ENCODE measurements around the gene CARD9.
A peak's percentile ranks its signal among the peaks of the same experiment; 100 is the strongest.

- TF ChIP-seq EZH2 (IDR thresholded peaks at IDR 0.05) (peak; percentile 37), CTCF (IDR thresholded peaks at IDR 0.05) (no peak), EZH2phosphoT487 (IDR thresholded peaks at IDR 0.05) (peak; percentile 23)
Observed at GRCh38 chr9:136410500-136411287, 37.2 kb upstream of the CARD9 start, which contains the start of the genes ENTR1 and PMPCA.

Data from neural progenitor cell (in vitro differentiated cells).